ENCODE measurements around the gene YDJC.
"Not testable (repeated sequence)": the region's sequence is repeated elsewhere in the genome, so short reads cannot be mapped to it uniquely, and the experiment has no call there.

Gene YDJC

DNA sequence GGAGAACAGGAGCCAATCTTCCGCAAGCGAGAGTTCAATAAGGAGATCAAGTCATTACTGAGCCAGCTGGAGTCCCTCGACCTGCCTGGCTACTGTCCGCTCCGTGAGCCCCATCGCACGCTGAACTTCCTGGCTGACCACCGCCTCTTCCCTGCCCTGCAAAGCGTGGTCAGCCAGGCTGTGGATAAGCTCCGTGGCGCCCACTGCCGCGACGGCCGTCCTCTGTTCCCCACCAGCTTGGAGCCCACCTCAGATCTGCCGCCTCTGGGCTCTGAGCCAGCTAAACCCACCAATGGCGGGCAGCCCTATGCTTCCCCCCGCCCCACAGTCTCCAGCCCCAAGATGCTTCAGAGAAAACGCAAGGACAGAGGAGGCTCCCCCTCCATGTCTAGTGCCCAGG is 5.0 kb upstream of the YDJC start:
- DNase-seq (ENCODE audit: insufficient read length, low spot score): no peak
- no peak for FAIRE-seq

DNA sequence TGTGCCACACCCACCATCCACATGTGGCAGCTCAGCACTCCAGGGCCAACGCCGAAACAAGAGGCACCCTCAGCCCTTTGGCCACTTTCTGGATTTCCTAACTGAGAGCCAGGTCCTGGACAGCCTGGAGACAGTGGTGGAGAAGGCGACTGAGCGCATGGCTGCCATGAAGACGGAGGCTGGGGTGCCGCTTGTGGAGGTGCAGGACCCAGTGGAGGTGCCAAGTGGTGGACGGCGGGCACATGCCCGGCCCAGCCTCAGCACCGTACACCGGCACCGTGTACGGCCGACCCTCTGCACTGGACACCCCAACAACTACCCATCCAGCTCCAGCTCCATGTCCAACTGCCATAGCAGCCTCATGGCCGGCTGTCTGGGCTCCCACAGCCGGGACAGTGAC is 4.3 kb upstream of the YDJC start:
- FAIRE-seq: no peak
- DNase-seq (ENCODE audit: insufficient read length, low spot score): no peak

DNA sequence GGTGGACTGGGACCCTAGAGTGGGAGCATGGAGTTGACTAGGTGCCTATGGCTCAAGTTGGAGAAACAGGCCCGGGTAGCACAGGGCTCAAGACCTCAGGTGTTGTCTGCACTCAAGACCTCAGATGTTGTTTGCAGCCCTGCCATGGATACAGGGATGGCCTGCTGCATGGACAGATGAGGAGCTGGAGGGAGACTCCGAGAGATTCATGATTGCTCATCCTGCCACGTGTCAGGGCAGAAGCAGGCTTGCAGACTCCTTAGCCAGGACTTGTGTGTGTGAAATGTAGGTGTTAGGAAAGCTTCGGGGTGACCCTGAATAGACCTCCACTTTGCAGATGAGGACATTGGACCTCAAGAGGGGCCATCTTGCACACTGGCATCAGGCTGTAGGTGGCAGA is 3.7 kb upstream of the YDJC start:
- FAIRE-seq: no peak
- no peak for DNase-seq (ENCODE audit: insufficient read length, low spot score)

DNA sequence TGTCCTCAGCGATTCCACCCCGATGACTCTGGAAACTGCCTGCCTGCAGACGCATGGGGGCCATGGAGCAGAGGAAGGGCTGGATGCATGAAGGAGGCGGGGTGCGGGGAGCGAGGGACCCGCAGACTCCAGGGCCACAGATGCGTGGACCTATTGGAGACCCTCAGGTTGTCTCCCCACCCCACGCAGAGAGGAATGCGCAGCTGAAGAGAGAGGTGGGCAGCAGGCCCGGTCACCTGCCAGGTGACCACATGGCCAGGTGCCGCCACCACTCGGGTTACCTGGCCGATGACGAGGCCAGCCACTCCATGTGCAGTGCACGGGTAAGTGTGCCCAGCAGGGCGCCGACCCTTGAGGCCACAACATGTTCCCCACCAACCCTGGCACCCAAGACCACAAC is 3.1 kb upstream of the YDJC start:
- DNase-seq (ENCODE audit: insufficient read length, low spot score) (no peak), FAIRE-seq (no peak)

DNA sequence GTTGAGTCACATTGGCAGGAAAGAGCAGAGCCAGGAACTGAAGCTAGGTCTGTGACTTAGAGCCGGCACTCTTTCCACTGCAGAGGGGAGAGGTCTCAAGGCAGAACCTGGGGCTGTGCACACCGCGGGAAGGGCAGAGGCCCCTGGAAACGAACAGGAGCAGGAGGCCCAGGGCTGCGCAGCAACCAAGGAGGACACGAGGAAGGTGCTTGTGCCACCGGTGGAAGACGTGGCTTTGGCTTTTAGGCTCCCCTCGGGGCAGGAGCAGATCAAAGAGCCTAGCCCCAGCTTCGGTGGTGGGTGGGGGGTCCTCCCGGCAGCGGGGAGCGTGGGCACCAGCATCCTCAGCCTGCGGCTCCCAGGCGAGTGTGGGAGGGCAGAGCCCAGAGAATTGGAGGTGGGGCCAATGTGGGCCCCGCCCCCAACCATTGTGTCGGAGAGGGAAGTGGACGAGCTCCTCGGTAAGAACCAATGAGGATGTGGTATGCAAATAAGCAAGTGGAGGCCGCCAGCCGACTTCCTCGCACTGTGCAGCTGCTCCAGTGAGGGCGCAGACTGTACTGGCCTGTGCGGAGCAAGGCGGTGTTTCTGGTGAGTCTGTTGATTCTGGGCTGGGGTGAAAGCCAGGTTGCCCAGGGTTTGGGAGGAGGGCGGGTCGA is 2.5 kb upstream of the YDJC start, which contains the start of gene CCDC116:
Gene CCDC116, plus strand, starts transcription at position 524 of the 659 bp plus-strand sequence. CDS start 422 bp downstream, outside the sequence.
- FAIRE-seq (no peak), DNase-seq (ENCODE audit: insufficient read length, low spot score) (no peak)

DNA sequence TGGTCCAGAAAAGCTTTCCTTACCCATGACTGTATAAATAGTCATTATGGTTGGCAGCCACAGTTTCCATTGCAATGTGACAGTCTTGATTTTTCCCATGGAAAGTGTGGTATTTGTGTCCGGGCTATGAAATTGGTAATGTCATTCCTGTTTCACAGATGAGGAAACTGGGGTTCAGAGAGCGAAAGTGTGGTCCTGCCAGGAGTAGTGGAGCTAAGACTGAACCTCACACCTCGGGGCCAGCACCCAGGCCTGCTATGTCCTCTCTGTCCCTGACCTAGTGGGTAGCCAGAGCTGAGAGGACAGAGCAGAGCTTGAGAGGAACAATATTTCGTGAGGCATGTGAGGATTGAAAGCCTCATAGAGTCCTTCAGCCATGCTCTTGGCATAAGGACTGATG is 1.2 kb upstream of the YDJC start:
- DNase-seq (ENCODE audit: insufficient read length, low spot score) (no peak), FAIRE-seq (no peak)

DNA sequence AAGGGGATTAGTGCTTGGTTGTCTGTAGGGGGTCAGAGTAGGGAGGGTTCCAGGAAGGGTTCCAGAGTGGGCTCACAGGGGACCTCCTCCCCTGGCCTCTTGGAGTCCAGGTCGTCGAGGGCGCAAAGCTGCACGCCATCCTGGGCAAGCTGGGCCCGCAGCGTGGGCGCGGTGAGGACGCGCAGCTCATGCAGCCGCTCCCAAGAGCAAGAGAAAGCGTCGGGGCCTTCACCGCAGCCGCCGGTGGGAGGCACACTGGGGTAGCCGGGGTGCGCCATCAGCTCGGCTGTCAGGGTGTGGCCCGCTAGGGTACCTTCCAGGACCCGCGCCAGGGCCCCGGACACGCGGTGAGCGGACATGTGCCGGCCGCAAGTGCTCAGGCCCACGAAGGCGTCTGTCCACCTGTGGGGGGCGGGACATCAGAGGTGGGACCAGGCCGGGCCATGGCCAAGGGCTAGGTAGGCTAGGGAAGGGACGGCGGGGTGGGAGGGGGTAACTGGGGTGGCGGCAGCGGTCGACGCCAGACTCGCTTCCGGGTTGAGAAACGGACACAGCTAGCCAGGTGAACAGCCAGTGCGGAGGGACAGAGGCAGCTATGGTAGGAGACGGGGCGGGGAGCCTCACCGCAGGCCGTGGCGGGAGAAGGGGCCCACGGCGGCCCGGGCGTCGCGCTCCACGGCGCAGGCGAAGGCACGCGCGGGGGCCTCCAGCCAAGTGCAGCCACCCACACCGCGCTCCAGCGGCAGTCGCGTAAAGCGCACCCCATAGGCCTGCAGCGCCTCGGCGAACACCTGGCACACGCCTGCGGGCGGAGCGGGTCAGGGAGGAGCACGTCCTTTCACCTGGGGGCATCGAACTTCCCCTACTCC is 1.2 kb downstream of the YDJC start:
- no peak for FAIRE-seq
- no peak for DNase-seq (ENCODE audit: insufficient read length, low spot score)

DNA sequence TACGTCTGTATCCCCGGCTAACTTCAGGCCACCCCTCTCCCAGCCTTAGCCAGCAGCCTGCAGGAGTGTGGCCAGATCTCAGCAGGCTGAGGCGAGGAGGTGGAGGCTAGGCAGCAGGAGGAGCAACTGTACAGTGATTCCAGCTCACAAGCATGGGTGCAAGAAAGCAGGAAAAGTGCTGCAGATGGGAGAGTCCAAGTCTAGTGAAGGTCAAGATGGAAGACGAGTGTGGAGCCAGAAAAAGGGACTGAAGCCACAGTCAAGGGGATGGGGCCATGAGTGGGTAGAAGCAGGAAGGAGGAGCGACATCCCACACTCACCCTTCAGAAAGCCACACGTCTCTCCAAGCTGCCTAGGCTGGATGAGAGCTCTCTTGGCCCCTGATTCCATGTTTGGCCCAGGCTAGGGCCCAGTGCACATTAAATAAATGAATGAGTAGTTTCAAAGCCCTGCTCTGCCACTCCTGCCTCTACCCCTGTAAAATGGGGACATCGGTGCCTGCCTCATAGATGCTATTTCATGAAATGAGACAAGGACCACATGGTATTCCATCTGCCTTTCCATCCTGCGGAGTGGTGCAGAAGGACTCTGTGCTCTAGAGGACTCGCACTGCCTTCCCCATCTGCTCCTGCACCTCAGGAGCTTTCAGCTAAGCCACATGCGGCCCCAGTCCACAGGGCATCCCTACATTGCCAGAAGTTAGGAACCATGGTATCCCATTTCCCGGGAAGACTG is 2.9 kb downstream of the YDJC start:
- no peak for FAIRE-seq
- no peak for DNase-seq (ENCODE audit: insufficient read length, low spot score)

DNA sequence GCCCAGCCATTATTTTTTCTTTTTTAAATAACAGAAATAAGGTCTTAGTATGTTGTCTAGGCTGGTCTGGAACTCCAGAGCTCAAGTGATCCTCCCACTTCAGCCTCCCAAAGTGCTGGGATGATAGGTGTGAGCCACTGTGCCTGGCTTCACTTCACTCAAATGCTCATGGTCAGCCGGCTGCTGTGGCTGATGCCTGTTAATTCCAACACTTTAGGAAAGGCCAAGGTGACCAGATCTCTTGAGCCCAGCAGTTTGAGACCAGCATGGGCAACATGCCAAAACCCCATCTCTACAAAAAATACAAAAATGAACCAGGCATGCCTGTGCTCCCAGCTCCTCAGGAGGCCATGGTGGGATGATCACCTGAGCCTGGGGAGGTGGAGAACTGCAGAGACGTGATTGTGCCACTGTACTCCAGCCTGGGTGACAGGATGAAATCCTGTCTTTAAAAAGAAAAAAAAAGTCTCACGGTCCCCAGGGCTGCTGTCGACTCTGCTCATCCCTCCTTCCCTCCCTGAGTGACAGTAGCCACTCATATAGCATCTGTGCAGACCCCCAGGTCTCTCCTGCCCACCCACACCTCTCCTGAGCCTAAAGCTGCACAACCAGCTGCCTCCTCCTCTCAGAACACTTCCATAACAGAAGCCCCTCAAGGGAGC is 3.6 kb downstream of the YDJC start:
- DNase-seq (ENCODE audit: insufficient read length, low spot score): no peak
- FAIRE-seq: no peak

DNA sequence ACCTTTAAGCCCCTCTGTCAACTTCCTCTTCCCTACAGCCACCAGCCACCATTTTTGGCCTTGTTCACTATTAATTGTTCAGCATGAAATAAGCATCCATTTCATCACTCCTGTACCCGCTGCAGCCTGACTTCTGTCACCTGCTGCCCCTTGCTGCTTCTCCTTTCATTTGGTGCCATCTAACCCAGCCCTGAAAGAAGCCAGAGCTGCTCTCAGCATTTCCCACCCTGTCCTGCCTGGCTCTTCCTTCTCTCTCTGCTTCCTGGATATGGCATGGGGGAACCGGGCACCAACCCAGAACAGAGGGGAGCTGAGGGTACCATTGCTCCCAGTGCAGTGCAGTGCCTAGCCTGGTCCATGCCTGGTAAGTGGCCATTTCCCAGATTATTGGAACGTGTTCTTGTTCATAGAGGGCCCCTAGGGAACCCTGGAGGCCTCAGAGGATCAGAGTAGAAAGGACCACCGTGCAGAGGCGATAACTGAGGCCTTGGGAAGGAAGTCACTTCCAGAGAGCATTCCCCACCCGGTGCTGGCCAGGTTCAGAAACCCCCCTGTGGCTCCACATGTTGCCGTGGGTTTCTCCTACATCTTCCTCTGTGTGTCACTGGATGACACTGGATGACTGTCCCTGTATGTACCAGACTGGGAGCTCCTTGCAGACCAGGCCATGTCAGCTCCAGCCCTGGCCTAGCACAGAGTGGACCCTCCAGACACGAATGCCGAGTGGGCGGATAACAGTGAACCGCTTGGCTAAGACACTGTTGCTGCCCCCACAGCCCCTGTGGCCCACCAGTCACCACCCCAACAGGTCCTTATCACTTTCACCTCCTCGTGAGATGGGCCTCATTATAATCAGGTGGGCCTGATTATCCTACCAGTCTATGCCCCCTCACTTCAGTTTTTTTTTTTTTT is 4.7 kb downstream of the YDJC start:
- FAIRE-seq (no peak), DNase-seq (ENCODE audit: insufficient read length, low spot score) (no peak)

DNA sequence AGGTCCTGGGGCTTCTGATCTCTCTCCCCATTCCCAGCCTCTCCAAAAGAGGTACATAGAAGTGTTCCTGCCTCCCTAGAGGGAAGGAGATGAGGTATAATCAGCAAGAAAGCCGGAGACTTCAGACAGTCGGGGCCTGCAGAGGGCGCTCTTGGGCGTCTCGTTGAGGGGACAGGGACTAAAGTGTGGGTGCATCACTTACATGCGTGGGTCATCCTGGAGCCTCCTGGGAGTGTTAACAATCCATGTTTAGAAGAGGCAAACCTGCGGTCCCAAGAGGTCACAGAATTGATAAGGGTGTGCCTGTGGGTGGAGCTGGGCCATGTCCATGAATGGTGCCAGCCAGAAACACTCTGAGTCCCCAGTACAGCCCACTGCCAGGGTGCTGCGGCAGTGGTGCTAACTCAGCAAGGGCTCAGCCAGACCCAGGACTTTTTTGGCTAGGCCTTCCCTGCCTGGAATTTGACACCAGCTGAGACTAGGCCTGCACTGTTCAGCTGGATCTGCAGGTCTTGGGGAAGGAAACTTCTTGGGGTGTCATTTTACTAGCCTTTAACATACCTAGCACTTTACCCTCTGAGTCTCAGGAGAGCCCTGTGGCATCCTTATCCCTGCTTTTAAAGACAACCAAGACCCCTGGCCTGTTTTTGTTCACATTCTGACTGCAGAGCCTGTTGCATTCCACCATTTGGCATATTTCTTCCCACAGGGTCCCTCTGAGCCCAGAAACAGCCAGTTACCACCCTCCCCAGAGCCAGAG is 5.5 kb downstream of the YDJC start:
- DNase-seq (ENCODE audit: insufficient read length, low spot score): no peak
- FAIRE-seq: no peak

DNA sequence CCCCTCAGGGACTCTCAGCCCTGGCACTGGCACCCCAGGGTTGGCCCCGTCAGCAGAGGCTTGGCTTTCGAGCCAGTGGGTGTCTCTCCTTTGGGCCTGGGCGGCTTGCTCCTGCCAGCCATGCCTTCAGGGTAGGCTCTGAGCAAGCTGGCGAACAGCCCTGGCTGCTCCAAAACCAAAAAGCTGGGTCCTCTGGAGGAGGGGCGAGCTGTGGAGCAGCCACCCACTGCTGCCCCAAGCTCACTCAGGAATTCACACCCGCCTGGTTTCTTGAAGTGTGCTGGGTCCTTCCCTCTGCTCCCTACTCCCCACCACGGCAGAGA is 6.2 kb downstream of the YDJC start:
- no peak for FAIRE-seq
- no peak for DNase-seq (ENCODE audit: insufficient read length, low spot score)

DNA sequence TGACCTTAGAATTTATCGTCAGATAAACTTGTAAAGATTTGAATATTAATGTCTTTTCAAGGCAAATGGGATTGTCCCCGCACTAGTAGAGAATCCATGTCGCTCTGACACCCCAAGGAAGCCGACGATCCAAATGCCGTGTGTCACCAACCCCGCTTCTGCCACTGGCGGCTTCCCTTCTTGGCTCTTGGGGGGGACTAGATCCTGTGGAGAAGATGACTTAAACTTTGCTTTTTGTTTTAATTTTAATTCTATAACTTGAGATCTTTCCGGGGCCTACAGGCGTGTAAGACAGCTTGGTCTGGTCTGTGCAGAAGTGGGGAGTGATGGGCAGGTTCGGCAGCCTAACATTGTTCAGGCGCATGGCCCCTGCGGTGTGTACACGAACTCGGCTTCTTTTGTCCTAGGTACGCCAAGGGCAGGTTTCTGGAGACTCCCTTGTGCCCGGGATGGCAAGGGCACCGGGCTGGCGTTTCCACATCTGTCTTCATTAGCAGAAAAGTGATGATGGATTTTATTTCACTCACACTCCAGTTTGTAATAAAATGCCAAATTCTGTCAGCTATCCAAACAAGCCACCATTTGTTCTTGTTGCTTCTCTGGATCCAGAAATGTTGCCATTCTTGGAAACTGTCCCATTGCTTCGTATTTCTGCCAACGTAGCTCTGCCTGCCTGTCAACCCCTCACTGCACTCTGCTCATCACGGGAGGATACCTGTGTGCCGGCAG is 6.7 kb downstream of the YDJC start:
- DNase-seq (ENCODE audit: insufficient read length, low spot score) (no peak), FAIRE-seq (no peak)

DNA sequence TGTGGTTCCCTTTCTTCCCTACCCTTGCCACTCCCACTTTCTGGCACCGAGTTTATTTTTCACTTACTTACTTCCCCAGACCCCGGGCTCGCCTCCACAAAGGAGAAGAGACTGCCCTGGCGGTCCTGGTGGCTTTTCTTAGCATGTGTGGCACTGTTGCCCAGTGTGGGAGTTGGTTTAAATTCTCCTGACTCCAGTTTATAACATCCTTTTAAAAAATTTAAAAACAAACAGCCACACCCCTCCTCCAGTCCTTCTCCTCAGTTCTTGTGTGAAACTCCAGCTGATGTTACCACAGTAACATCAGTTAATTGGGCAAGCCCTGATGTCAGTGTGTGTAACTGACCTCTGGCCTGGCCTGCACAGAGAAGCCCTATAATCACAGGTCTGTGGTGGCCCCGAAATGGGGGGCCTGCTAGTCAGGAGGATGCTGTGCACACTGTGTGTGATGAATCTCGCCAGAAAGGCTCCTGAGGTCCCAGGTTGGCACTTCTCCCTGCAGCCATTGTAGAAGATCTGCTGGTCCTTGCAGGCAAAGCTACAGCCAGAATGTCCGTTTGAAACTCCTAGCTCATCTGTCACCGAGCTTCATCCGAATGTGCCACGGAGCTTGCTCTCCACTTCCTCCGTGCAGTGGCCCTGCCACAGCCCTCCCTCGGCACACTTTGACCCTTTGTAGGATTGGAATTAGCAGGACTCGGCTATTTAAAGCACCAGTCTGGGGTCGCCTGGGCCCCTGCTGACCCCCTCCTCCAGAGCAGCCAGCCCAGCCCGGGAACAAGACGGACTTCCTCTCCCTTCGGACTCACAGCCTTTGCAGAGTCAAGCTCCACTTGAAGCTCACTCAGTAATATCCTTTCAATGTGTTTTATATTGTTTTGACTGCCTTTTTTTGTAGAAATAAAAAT is 7.6 kb downstream of the YDJC start:
- no peak for DNase-seq (ENCODE audit: insufficient read length, low spot score)
- FAIRE-seq: no peak

DNA sequence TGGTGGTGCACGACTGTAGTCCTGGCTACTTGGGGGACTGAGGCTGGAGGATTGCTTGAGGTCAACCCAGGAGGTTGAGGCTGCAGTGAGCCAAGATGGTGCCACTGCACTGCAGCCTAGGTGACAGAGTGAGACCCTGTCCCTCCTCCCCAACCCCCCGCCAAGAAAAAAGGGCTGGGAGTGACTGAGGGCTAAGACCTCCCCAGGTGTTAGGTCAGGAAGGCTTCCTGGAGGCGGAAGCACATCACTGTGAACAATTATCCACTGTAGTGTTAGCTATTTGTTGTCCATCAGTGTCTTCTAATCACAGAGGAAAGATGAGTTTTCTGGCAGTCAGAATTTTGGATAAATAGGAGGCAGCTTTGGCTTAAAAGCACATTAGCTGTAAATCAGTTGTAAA is 8.8 kb downstream of the YDJC start:
- DNase-seq (ENCODE audit: insufficient read length, low spot score): no peak
- no peak for FAIRE-seq

DNA sequence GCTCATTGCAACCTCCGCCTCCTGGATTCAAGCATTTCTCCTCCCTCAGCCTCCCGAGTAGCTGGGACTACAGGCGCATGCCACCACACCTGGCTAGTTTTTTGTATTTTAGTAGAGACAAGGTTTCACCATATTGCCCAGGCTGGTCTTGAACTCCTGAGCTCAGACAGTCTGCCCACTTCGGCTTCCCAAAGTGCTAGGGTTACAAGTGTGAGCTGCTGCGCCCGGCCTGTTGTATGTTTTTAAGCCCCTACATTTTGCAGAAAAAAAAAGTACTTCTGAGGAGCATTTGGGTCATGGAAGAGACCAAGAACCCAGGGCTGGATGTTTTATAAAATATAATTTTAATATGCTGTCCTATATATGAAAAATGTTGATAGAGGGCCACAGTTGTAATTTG is 12.5 kb downstream of the YDJC start:
- not testable (repeated sequence) for FAIRE-seq; DNase-seq (ENCODE audit: insufficient read length, low spot score)

DNA sequence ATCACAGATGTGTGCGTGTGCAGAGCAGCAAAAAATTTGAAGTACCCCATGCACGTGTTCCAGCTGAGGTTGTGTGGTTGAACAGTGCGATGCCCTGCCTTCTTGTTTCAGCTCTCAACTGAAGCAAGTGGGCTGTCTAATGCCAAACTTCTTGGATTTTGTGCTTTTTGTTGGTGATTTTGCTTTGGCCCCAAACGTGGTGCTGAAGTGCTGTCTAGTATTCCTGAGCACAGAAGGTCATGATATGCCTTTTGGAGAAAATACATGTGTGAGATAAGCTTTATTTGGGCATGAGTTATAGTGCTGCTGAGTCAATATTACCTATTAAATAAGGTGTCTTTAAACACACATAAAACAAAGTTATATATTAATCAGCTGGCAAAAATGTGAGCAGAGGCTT is 14.1 kb downstream of the YDJC start:
- FAIRE-seq: no peak
- DNase-seq (ENCODE audit: insufficient read length, low spot score): no peak

Measured in HTR-8/SVneo (cell line).